Neural crest cell (in vitro differentiated cells): ENCODE measurements around the gene ACAP2. TPM values are rescaled to one million over a fixed set of nuclear protein-coding genes. Genes with fewer than 3 reads are reported as not detected.

Source experiments
- DNase-seq: peaks from one replicate; pipeline ENCODE4 v3.0.0; 2021; ENCODE audit warnings: low read depth, mixed read lengths, low spot score
- H3K27ac Mint-ChIP-seq: one replicate; pipeline ENCODE4 v1.8.0; 2021; ENCODE audit warnings: mild to moderate bottlenecking, mixed read lengths; ENCODE audit not compliant: unreplicated experiment
- H3K27me3 Mint-ChIP-seq: 2 replicates; pipeline ENCODE4 v1.8.0; 2021; ENCODE audit warnings: low read depth, mild to moderate bottlenecking, mixed read lengths
- H3K36me3 Mint-ChIP-seq: 2 replicates; pipeline ENCODE4 v1.8.0; 2021; ENCODE audit warnings: low read depth, mild to moderate bottlenecking, mixed read lengths
- H3K4me1 Mint-ChIP-seq: 2 replicates; pipeline ENCODE4 v1.8.0; 2021; ENCODE audit warnings: mixed read lengths
- H3K4me3 Mint-ChIP-seq: one replicate; pipeline ENCODE4 v1.8.0; 2021; ENCODE audit warnings: mild to moderate bottlenecking, mixed read lengths
- H3K9me3 Mint-ChIP-seq: 2 replicates; pipeline ENCODE4 v1.8.0; 2021; ENCODE audit warnings: mixed read lengths
- total RNA-seq: library from RNA; stranded (reverse); gene quantifications from 2 replicates; pipeline ENCODE4 v1.2.1, GENCODE V29; 2021
- TF ChIP-seq, protein P1 (sequence below): fragments of 200-600 bp; sonication (generic); conservative IDR thresholded peaks from 2 replicates; pipeline ENCODE4 v1.5.0; 2021; ENCODE audit warnings: antibody characterized with exemption, mild to moderate bottlenecking

ACAP2 gene
- total RNA-seq, 1 donor from 2014 or later, result 35.7 TPM

DNA sequence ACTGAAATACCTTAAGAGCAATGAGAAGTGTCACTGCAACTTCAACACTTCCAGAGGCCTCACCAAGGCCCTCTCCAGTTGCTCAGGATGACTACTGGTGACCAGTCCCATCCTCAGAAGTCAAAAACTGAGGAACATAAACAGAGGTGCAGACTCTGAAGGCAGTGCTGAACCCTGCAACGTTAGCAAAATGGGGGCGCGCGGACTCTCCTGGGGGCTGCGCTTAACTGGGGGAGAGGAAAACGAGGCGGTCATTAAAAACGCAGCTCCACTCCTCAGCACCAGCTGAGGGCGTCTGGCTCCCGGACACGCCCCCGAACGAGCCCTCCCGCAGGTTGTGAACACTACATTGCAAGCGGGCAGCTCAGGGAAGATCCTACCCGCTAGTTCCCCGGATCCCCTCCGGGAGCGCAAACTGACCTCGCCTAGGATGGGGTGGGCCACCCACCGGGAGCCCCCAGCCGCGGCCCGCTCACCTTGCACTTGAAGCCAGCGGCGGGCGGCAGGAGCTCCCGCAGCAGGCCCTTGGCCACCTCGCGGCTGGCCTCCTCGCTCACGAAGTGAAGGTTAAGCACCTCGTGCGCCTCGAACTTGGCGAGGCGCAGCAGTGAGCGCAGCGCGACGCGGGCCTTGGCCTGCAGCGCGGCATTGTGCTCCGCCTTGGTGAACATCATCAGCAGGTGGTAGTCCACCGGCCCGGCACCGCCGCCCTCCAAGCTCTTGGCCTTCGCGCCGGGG, 172.6 kb downstream of the ACAP2 start:
- Mint-ChIP-seq H3K27ac (no peak overlapping the region), H3K36me3 (no peaks in the 10 kb centered on the region), H3K4me1 (peaks cover 29% of the 10 kb centered on the region), H3K9me3 (no peaks in the 10 kb centered on the region), H3K4me3 (peak overlapping the region; percentile 92), H3K27me3 (no peaks in the 10 kb centered on the region)
- peak; percentile 43 for DNase-seq
- TF ChIP-seq, protein P1, sequence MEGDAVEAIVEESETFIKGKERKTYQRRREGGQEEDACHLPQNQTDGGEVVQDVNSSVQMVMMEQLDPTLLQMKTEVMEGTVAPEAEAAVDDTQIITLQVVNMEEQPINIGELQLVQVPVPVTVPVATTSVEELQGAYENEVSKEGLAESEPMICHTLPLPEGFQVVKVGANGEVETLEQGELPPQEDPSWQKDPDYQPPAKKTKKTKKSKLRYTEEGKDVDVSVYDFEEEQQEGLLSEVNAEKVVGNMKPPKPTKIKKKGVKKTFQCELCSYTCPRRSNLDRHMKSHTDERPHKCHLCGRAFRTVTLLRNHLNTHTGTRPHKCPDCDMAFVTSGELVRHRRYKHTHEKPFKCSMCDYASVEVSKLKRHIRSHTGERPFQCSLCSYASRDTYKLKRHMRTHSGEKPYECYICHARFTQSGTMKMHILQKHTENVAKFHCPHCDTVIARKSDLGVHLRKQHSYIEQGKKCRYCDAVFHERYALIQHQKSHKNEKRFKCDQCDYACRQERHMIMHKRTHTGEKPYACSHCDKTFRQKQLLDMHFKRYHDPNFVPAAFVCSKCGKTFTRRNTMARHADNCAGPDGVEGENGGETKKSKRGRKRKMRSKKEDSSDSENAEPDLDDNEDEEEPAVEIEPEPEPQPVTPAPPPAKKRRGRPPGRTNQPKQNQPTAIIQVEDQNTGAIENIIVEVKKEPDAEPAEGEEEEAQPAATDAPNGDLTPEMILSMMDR, result no peak

DNA sequence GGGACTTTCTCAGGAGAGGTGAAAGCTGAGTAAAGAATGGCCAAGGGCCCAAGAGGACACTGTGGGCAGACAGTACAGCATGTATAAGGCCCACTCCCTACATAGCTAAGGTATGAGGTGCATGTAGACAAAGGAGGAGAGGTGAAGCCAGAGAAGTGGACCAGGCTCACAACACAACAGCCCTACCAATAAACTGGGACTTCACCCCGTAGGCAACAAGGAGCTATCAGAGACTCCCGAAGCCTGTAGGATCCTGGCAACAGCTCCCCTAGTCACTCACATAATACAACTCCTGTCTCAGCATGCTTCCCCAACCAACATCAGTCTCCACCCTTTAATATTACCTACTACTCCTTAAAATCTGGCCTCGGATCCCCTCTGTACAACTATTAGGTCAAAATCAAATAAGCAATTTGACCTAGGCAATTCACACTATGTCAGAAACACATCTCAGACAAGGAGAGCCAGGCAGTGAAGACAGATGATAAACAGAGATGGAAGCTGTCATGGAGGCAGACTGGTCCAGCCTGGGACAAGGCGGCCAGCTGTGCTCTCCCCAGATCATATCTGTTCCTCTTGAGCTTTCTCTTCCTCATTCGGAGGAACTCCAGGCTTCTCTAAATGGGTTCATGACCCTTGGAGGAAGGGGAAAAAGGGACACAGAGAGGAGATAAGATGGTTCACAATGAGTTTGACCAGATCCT, 173.3 kb downstream of the ACAP2 start:
- peak overlapping the region; percentile 92 for H3K4me3 Mint-ChIP-seq
- no peak overlapping the region for H3K27ac Mint-ChIP-seq
- DNase-seq, result no peak
- H3K4me1 Mint-ChIP-seq, result peaks cover 29% of the 10 kb centered on the region
- no peaks in the 10 kb centered on the region for H3K27me3 Mint-ChIP-seq
- H3K36me3 Mint-ChIP-seq, result no peaks in the 10 kb centered on the region
- TF ChIP-seq, protein P1, result no peak
- no peaks in the 10 kb centered on the region for H3K9me3 Mint-ChIP-seq

DNA sequence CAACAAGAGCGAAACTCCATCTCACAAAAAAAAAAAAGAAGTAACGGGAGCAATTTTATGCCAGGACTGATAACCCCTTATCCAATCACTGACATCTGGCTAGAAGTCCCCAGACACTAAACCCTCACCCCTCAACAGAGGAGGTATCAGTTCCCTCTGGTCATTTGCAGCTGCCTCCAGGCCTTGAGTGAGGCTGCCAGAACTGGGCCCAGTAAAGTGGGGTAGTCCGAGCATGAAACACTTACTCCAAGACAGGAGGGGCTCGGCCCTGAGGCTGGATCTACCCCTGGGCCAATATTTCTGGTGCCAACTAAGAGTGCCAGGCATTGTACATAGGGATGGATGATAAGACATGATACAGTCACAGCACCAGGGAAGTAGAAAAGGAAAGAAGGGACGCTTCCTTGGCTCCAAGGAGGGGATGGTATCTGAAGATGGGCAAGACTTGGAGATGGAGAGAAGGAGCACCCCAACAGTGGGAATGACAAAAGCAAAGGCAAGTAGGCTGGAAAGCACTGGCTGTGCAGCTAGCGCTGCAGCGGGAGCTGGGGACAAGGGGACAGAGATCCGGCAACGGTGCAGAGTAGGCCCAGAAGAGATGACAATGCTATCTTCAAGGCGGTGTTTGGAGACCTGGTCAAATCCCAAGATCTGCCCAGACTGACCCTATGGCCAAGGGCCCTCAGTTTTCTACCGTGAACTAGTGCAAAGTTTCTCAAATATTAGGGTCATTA, 174.1 kb downstream of the ACAP2 start:
- TF ChIP-seq, protein P1, result no peak
- Mint-ChIP-seq H3K36me3 (no peaks in the 10 kb centered on the region), H3K27me3 (no peaks in the 10 kb centered on the region), H3K4me1 (peaks cover 29% of the 10 kb centered on the region), H3K4me3 (peak overlapping the region; percentile 92), H3K9me3 (no peaks in the 10 kb centered on the region), H3K27ac (no peak overlapping the region)
- no peak for DNase-seq

DNA sequence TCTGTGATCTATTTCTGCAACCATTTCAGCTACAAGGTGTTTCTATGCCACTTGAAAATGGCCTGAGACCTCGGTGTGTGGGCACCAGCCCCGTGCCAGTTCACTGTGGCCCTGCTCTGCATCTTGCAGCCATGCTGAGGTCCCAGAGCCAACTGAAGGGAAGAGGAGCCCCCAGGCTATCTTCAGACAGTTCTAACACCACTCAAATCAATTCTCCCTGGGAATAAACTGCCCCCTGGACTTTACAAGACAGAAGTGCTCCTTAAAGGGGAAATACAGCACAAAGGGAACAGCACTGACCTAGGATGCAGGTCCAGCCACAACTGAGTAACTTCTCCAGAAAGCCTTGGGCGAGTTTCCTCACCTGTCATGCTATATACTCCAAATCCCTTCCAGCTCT, 175.7 kb downstream of the ACAP2 start:
- peaks cover 28% of the 10 kb centered on the region for H3K4me1 Mint-ChIP-seq
- H3K9me3 Mint-ChIP-seq, result no peaks in the 10 kb centered on the region
- no peaks in the 10 kb centered on the region for H3K27me3 Mint-ChIP-seq
- H3K36me3 Mint-ChIP-seq, result no peaks in the 10 kb centered on the region
- no peak overlapping the region for H3K27ac Mint-ChIP-seq
- TF ChIP-seq, protein P1, result no peak
- DNase-seq, result no peak
- H3K4me3 Mint-ChIP-seq, result peak overlapping the region; percentile 68

DNA sequence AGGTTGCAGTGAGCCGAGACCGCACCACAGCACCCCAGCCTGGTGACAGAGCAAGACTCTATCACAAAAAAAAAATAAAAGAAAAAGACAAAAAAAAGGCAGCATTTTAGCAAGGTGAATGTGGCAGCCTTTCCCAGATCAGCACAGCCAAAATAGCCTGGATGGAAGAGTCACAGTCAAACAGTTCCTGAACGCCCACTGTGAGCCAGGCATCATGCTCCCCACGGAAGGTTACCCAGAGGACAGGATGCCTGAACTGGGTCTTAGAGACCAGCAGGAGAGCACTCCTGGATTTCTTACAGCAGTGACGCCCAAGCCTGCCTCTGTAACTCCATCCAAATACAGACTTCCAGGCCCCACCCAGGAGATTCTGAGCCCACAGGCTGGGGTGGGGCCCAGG, 176.4 kb downstream of the ACAP2 start:
- TF ChIP-seq, protein P1, result no peak
- DNase-seq, result no peak
- peak overlapping the region; percentile 9 for H3K4me3 Mint-ChIP-seq
- no peaks in the 10 kb centered on the region for H3K27me3 Mint-ChIP-seq
- no peaks in the 10 kb centered on the region for H3K9me3 Mint-ChIP-seq
- no peak overlapping the region for H3K27ac Mint-ChIP-seq
- H3K4me1 Mint-ChIP-seq, result peaks cover 22% of the 10 kb centered on the region
- no peaks in the 10 kb centered on the region for H3K36me3 Mint-ChIP-seq
